Activated CD4-positive, CD25-positive, alpha-beta regulatory T cell treated with anti-CD3 and anti-CD28 coated beads, Interleukin-2, amount 50 U/mL, for 16 hours (primary cell): ENCODE results near the gene SIX3.

Experiments used
- DNase-seq: peaks from one replicate; pipeline ENCODE4 v3.0.0-alpha.2; 2020; ENCODE audit warnings: low read depth, low spot score

The SIX3 gene

GRCh38 chr2:44943693-44944101 lies 2.2 kb downstream of the SIX3 start:
- no peak for DNase-seq

GRCh38 chr2:44944102-44944951 lies 2.8 kb downstream of the SIX3 start:
- no peak for DNase-seq

GRCh38 chr2:44944952-44945612 lies 3.6 kb downstream of the SIX3 start:
- no peak for DNase-seq

- DNase-seq, result no peak
Observed at GRCh38 chr2:44945676-44946371, 4.3 kb downstream of the SIX3 start.

- no peak for DNase-seq
Observed at GRCh38 chr2:44946372-44947027, 5.0 kb downstream of the SIX3 start.

GRCh38 chr2:44947028-44947375 lies 5.5 kb downstream of the SIX3 start:
- no peak for DNase-seq

- DNase-seq, result no peak
Observed at GRCh38 chr2:44948565-44949328, 7.2 kb downstream of the SIX3 start.

- DNase-seq, result no peak
Observed at GRCh38 chr2:44949329-44950151, 8.0 kb downstream of the SIX3 start.

- DNase-seq, result no peak
Observed at GRCh38 chr2:44950646-44951045, 9.1 kb downstream of the SIX3 start.

- no peak for DNase-seq
Observed at GRCh38 chr2:44951124-44951523, 9.6 kb downstream of the SIX3 start.

- no peak for DNase-seq
Observed at GRCh38 chr2:44951714-44952113, 10.2 kb downstream of the SIX3 start.

- DNase-seq, result no peak
Observed at GRCh38 chr2:44952143-44952805, 10.8 kb downstream of the SIX3 start.

- no peak for DNase-seq
Observed at GRCh38 chr2:44952806-44953498, 11.4 kb downstream of the SIX3 start.

GRCh38 chr2:44953499-44953883 lies 12.0 kb downstream of the SIX3 start:
- DNase-seq, result no peak

- DNase-seq, result no peak
Observed at GRCh38 chr2:44954447-44954888, 13.0 kb downstream of the SIX3 start.

GRCh38 chr2:44954889-44955592 lies 13.5 kb downstream of the SIX3 start:
- DNase-seq, result no peak

GRCh38 chr2:44955593-44956392 lies 14.3 kb downstream of the SIX3 start:
- peak; percentile 44 for DNase-seq

GRCh38 chr2:44956843-44957242 lies 15.3 kb downstream of the SIX3 start:
- no peak for DNase-seq
